Duodenal mucosa (tissue), 2 donors: ENCODE measurements around the gene ZDHHC16.
"Not testable (repeated sequence)": the region's sequence is repeated elsewhere in the genome, so short reads cannot be mapped to it uniquely, and the experiment has no call there.

ENCODE experiments used
- H3K27ac ChIP-seq: one replicate; pipeline ENCODE4 v1.7.0; 2013; ENCODE audit warnings: low read depth, low read length
- H3K27me3 ChIP-seq, 2 donors: one replicate each; pipeline ENCODE4 v1.7.0; 2013; ENCODE audit warnings: low read length in 2 of 2, control low read depth in 1 of 2; ENCODE audit not compliant: insufficient read depth in 2 of 2, control insufficient read depth in 1 of 2
- H3K36me3 ChIP-seq, 2 donors: one replicate each; pipeline ENCODE4 v1.7.0; 2013; ENCODE audit warnings: low read length in 2 of 2, control low read depth in 1 of 2; ENCODE audit not compliant: insufficient read depth in 2 of 2, control insufficient read depth in 1 of 2
- H3K4me1 ChIP-seq, 2 donors: one replicate each; pipeline ENCODE4 v1.7.0; 2013; ENCODE audit warnings: low read length in 2 of 2, control low read depth in 1 of 2; ENCODE audit not compliant: insufficient read depth in 2 of 2, control insufficient read depth in 1 of 2
- H3K4me3 ChIP-seq, 2 donors: one replicate each; pipeline ENCODE4 v1.7.0; 2013; ENCODE audit warnings: low read length in 2 of 2, low read depth in 1 of 2
- H3K9ac ChIP-seq, 2 donors: one replicate each; pipeline ENCODE4 v1.7.0; 2013; ENCODE audit warnings: low read length in 2 of 2, low read depth in 1 of 2
- H3K9me3 ChIP-seq, 2 donors: one replicate each; pipeline ENCODE4 v1.7.0; 2013; ENCODE audit warnings: low read length in 2 of 2, control low read depth in 1 of 2; ENCODE audit not compliant: control insufficient read depth in 1 of 2

Gene ZDHHC16

DNA sequence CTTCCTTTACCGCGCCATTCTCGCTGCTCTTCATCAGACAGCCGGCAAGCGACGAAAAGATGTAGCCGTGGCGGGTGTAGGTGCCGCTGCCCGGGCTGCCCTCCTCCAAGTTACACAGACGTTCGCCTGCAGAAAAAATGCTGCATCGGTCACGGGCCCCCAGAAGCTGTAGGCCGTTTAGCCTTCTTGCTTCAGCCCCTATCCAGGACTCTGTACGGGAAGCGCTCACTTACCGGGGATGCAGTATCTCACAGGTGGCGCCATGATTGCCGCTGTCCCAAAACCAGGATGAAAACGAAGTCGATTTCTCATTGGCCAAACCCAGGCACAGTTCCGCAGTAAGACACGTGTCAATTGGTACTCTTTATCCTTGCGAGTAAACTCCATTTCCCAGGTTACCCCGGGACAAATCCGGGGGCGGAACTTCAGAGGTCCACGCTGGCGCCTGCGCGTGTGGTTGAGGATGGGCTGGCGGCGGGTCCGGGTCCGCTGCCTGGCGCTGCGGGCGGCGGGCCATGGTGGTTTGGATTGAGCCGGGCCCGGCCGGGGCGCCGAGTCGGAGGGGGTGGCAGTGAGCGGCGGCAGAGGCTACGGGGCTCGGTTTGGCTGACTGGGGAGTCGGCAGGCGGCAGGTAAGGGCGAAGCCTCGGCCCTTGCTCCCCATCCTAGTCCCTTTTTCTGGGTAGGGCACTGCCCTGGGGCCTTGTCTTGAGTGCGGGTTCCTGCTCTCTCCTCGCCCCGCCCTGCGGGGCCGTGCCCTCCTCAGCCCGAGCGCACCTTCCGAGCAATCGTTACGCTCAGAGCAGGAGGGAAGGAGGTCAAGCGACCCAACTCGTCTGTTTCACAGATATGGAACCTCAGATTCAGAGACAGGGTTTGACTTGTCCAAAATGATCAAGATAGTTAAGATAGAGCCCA is at the start of gene ZDHHC16, which contains the start of gene EXOSC1:
Gene ZDHHC16 (plus strand): TSS at position 454 of the 918 bp plus-strand sequence. CDS start 5,501 bp downstream, outside the sequence.
Gene EXOSC1 (minus strand): TSS at position 285 of the 918 bp plus-strand sequence. CDS start 21 bp downstream, at position 264.
- H3K36me3 ChIP-seq, result peaks cover 0 to 18% of the 10 kb centered on the region in 2 donors
- H3K27me3 ChIP-seq, result no peaks in the 10 kb centered on the region
- H3K27ac ChIP-seq, result no peak within 1 kb of the TSS
- peak within 1 kb of the TSS; percentile 98 to 100 for H3K4me3 ChIP-seq
- no peaks in the 10 kb centered on the region for H3K9me3 ChIP-seq
- peak within 1 kb of the TSS; percentile 61 to 79 for H3K9ac ChIP-seq
- peaks cover 14 to 25% of the 10 kb centered on the region in 2 donors for H3K4me1 ChIP-seq

DNA sequence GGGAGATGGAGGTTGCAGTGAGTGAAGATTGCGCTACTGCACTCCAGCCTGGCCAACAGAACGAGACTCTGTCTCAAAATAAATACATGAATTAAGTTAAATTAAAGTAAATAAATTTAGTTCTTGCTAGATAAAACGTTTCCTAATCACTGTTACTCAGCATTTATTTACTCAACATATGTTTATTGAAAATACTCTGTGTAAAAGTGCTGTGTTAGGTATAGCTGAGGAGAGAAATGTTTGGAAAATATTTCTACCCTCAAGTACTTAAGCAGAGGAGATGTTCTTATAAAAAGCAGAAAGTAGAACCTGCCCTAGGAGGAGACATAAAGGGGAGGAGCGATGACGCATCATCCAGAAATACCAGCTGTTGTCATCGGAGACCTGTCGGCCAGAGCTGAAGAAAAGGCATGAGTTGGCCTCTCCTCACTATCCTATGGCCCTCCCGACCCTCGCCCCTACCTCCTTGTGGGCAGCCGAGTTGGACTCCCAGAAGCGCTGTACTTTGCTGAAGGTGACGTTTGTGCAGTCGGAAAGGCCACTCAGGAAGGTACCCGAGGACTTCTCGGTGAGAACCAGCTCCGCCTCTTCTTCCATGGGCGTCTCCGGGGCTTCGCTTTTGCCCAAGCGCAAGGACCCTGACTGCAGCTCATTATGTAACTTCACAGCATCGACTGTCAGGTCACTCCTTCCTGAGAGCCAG is 46.0 kb upstream of the ZDHHC16 start:
- Histone ChIP-seq H3K9ac (peak overlapping the region; percentile 68 to 69), H3K36me3 (peaks cover 8 to 14% of the 10 kb centered on the region in 2 donors), H3K4me1 (peaks cover 7 to 10% of the 10 kb centered on the region in 2 donors), H3K27ac (peak overlapping the region; percentile 67), H3K4me3 (peak overlapping the region; percentile 83 to 92), H3K9me3 (no peaks in the 10 kb centered on the region), H3K27me3 (no peaks in the 10 kb centered on the region)

DNA sequence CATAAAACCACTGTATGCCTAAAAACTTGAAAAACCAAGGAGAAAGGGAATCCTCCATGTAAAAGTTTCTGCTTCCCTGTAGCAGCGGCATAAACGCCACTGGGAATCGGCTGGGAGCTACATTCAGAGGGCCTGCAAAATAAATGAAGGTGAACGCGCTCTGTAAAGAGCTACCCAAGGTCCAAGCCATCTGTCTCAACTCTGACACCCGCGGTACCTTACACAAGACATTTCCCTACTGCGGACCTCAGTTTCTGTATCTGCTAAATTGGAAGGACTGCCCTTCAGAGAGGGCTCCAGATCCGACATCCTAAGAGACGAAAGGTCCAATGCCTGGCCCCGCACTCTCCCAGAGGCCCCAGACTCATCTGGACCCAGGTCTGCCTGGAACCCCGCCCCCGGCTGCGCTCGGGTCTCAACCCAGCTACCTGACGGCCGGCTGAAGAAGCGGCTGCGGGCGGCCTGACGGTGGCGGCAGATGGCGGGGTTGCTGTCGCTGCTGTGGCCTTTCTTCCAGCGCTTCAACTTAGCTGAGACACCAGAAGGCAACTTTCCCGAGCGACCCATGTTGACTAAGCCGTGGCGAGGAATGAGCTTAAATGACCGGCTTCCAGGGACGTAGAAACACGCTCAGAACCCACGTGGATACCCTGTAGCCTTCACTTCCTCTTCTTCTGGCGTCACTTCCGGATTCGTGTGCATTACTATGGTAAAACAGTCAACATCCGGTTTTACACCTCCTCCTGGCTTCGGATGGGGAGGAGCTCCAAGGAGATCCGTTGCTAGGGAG is 45.1 kb upstream of the ZDHHC16 start, which contains the start of gene RRP12:
Gene RRP12 (minus strand): TSS at position 676 of the 790 bp plus-strand sequence. CDS start 109 bp downstream, at position 567.
- peak within 1 kb of the TSS; percentile 67 for H3K27ac ChIP-seq
- H3K9ac ChIP-seq, result peak within 1 kb of the TSS; percentile 68 to 69
- H3K36me3 ChIP-seq, result peaks cover 6 to 11% of the 10 kb centered on the region in 2 donors

DNA sequence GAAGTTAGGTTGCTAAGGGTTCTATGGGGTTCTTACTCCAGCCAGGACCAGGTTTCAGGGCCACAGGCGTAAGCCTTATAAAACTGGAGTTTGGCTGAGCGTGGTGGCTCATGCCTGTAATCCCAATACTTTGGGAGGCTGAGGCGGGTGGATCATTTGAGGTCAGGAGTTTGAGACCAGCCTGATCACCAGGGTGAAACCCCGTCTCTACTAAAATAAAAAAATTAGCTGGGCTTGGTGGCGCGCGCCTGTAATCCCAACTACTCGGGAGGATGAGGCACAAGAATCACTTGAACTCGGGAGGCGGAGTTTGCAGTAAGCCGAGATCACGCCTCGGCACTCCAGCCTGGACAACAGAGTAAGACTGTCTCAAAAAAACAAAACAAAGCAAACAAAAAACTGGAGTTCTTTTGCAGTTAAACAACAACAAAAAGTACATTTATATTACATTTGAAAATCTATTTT is 44.5 kb upstream of the ZDHHC16 start:
- Histone ChIP-seq H3K27me3 (no peaks in the 10 kb centered on the region), H3K27ac (peak overlapping the region; percentile 36), H3K4me1 (peaks cover 7 to 10% of the 10 kb centered on the region in 2 donors), H3K9me3 (no peaks in the 10 kb centered on the region), H3K36me3 (peaks cover 0 to 5% of the 10 kb centered on the region in 2 donors), H3K9ac (peak overlapping the region in 1 of 2 donors; percentile 69), H3K4me3 (peak overlapping the region; percentile 83 to 92)

More for the DNA sequence above, 45.1 kb upstream of the ZDHHC16 start, which contains the start of gene RRP12:
- no peaks in the 10 kb centered on the region for H3K9me3 ChIP-seq
- peaks cover 7 to 10% of the 10 kb centered on the region in 2 donors for H3K4me1 ChIP-seq
- H3K27me3 ChIP-seq, result no peaks in the 10 kb centered on the region
- peak within 1 kb of the TSS; percentile 83 to 92 for H3K4me3 ChIP-seq

DNA sequence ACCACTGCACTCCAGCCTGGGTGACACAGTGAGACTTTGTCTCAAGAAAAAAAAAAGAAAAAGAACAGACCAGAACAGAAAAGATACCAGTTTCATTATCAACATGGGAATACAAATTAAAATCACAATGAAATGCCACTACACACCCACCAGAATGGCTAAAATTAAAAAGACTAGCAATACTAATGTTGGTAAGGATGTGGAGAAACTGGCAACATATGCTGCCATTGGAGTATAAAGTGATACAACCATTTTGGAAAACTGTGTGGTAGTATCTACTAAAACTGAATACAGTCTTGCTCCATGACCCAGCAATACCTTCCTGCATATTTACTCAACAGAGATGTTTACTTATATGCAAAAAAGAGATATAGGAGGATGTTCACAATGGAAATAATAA is 41.9 kb upstream of the ZDHHC16 start:
- no peak overlapping the region for H3K27ac ChIP-seq
- H3K4me1 ChIP-seq, result peaks cover 7 to 19% of the 10 kb centered on the region in 2 donors
- no peaks in the 10 kb centered on the region for H3K27me3 ChIP-seq
- H3K36me3 ChIP-seq, result no peaks in the 10 kb centered on the region
- H3K9me3 ChIP-seq, result no peaks in the 10 kb centered on the region
- no peak overlapping the region for H3K4me3 ChIP-seq
- H3K9ac ChIP-seq, result no peak overlapping the region

DNA sequence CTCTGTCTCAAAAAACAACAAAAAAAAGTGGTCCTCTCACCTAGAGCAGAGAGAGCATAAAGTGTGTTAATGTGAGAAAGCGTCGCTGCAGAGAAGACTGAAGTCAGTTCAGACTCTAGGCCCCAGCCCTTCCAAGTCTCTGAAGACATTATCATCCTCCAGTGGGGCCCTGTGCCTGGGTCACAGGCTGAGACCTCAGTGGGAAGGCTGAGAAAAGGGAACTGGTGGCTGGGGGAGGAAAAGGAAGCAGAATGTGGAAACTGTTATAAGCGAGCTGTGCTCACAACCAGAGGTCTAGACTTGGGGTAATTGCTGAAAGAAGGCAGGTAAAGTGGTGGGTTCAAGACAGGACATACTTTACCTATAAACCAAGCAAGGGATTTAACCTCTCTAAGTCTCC is 39.9 kb upstream of the ZDHHC16 start:
- Histone ChIP-seq H3K36me3 (no peaks in the 10 kb centered on the region), H3K9ac (no peak overlapping the region), H3K4me3 (no peak overlapping the region), H3K4me1 (peaks cover 0 to 9% of the 10 kb centered on the region in 2 donors), H3K9me3 (no peaks in the 10 kb centered on the region), H3K27me3 (no peaks in the 10 kb centered on the region), H3K27ac (no peak overlapping the region)

DNA sequence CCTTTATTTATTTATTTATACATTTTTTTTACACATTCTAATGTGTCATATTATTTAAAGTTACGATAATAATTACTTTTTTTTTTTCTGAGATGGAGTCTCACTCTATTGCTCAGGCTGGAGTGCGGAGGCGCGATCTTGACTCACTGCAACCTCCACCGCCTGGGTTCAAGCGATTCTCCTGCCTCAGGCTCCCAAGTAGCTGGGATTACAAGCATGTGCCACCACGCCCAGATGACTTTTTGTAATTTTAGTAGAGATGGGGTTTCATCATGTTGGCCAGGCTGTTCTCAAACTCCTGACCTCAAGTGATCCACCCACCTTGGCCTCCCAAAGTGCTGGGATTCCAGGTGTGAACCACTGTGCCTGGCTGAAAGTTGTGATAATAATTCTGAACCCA is 39.5 kb upstream of the ZDHHC16 start:
- H3K9me3 ChIP-seq, H3K36me3 ChIP-seq, H3K27me3 ChIP-seq, H3K27ac ChIP-seq, H3K9ac ChIP-seq, H3K4me1 ChIP-seq, H3K4me3 ChIP-seq: not testable (repeated sequence)

DNA sequence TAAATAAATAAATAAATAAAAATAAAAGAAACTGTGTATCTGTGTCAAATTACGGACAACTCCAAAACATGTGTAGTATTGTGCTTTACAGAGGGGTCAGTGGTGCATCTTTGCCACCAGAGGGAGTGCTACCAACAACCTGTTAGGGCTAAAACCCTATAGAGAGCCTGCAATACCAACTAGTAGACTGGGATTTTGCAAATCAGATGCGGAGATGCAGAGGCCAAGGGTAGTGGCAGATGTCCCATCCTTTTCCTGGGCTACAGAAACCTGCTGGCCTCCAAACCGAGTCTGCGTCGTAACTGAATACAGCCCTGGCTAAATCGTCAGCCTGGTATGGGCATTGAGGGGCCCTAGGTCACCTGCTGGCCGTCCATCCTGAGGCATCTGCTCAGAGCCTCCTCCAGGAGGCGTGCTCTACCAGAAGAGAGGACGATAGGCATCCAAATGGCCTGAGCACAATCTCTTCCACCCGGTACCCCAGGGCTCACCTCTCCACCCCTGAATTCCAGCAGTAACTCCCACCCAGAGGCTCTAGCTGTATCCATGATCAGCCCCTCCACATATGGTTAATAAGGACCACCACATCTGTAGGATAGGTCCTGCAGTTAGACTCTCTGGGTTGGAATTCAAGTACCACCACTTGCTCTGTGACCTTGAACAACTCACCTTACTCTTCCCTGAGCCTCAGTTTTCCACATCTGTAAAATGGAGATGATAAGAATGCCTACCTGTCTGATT is 38.6 kb upstream of the ZDHHC16 start:
- peaks cover 0 to 9% of the 10 kb centered on the region in 2 donors for H3K4me1 ChIP-seq
- no peaks in the 10 kb centered on the region for H3K9me3 ChIP-seq
- H3K27me3 ChIP-seq, result no peaks in the 10 kb centered on the region
- H3K4me3 ChIP-seq, result peak overlapping the region; percentile 52 to 61
- no peaks in the 10 kb centered on the region for H3K36me3 ChIP-seq
- no peak overlapping the region for H3K9ac ChIP-seq
- no peak overlapping the region for H3K27ac ChIP-seq

DNA sequence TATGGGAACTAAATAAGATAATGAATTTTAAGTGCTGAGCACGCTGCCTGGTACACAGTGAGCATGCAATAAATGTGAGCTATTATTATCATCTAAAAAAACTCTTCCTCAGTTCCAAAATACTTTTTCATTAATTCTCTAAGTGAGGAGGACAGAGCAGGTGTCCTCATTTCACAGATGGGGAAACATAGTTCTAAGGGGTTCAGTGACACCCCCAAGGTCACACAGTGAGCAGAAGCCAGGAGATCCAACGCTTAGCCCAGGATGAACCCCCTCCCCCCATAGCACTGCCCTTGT is 38.1 kb upstream of the ZDHHC16 start:
- peaks cover 0 to 12% of the 10 kb centered on the region in 2 donors for H3K4me1 ChIP-seq
- no peaks in the 10 kb centered on the region for H3K27me3 ChIP-seq
- H3K36me3 ChIP-seq, result no peaks in the 10 kb centered on the region
- H3K27ac ChIP-seq, result no peak overlapping the region
- no peaks in the 10 kb centered on the region for H3K9me3 ChIP-seq
- H3K9ac ChIP-seq, result no peak overlapping the region
- H3K4me3 ChIP-seq, result no peak overlapping the region
